Activated B cell treated with CpG ODN at 0.5 μM for 24 hours (primary cell): Measurements from ENCODE around the gene UXS1. TPM values are rescaled to one million over a fixed set of nuclear protein-coding genes. Genes with fewer than 3 reads are reported as not detected.

Experiments
- ATAC-seq: fragments of 200-7000 bp; cut with Tn5 transposase; one replicate; pipeline ENCODE4 v1.10.0; 2021; ENCODE audit warnings: low read depth, mild to moderate bottlenecking, moderate library complexity
- CTCF ChIA-PET: fragments of 350-600 bp; sonication (Branson Sonifier 250); formaldehyde crosslinking; loops from one replicate; lab custom pipeline; 2021; ENCODE audit warnings: antibody characterized with exemption; lab: Charles Lee
- POLR2A ChIA-PET: fragments of 350-600 bp; sonication (Branson Sonifier 250); formaldehyde crosslinking; loops from one replicate; lab custom pipeline; 2021; ENCODE audit warnings: antibody characterized with exemption; lab: Charles Lee
- DNase-seq: peaks from one replicate; pipeline ENCODE4 v3.0.0; 2022
- H3K27ac Mint-ChIP-seq: one replicate; pipeline ENCODE4 v1.8.0; 2020; ENCODE audit warnings: mixed read lengths
- H3K27me3 Mint-ChIP-seq: one replicate; pipeline ENCODE4 v1.8.0; 2021; ENCODE audit warnings: mixed read lengths
- H3K36me3 Mint-ChIP-seq: one replicate; pipeline ENCODE4 v1.8.0; 2021; ENCODE audit warnings: low read depth, mixed read lengths
- H3K4me1 Mint-ChIP-seq: one replicate; pipeline ENCODE4 v1.8.0; 2021; ENCODE audit warnings: mixed read lengths
- H3K4me3 Mint-ChIP-seq: one replicate; pipeline ENCODE4 v1.8.0; 2020; ENCODE audit warnings: mild to moderate bottlenecking, mixed read lengths
- H3K9me3 Mint-ChIP-seq: one replicate; pipeline ENCODE4 v1.8.0; 2020; ENCODE audit warnings: mixed read lengths
- CTCF ChIP-seq: fragments of 200-600 bp; IDR thresholded peaks from one replicate; pipeline ENCODE4 v1.8.0; 2022; ENCODE audit warnings: antibody characterized with exemption, mild to moderate bottlenecking
- intact Hi-C: fragments of 100-400 bp; cut with micrococcal nuclease; formaldehyde crosslinking; loops from one replicate; pipeline ENCODE4 v1.15.1; 2024
- total RNA-seq: library from RNA; stranded (reverse); gene quantifications from 2 replicates; pipeline ENCODE4 v1.2.3, GENCODE V29; 2022

The UXS1 gene
- total RNA-seq, 1 donor from 2014 or later, result 24.2 TPM

- POLR2A ChIA-PET, result no interaction called here
- ATAC-seq, result no peak
- Mint-ChIP-seq H3K4me3 (no peak overlapping the region), H3K4me1 (peaks cover 67% of the 10 kb centered on the region), H3K9me3 (no peaks in the 10 kb centered on the region), H3K27me3 (no peaks in the 10 kb centered on the region), H3K27ac (no peak overlapping the region), H3K36me3 (no peaks in the 10 kb centered on the region)
- intact Hi-C loops, result no loop called here
- DNase-seq, result no peak
- no peak for TF ChIP-seq CTCF
- CTCF ChIA-PET, result no interaction called here
Measured at GRCh38 chr2:106187273-106187891, 6.7 kb downstream of the UXS1 start.

GRCh38 chr2:106185475-106186184 lies 8.5 kb downstream of the UXS1 start:
- ChIA-PET CTCF (no interaction called here), POLR2A (no interaction called here)
- no peak for TF ChIP-seq CTCF
- Mint-ChIP-seq H3K27me3 (no peaks in the 10 kb centered on the region), H3K4me3 (no peak overlapping the region), H3K27ac (no peak overlapping the region), H3K4me1 (peaks cover 58% of the 10 kb centered on the region), H3K9me3 (no peaks in the 10 kb centered on the region), H3K36me3 (no peaks in the 10 kb centered on the region)
- intact Hi-C loops, result no loop called here
- DNase-seq (no peak), ATAC-seq (no peak)

- CTCF ChIA-PET, result interaction anchor here (1.9 kb wide), 1 partner anchor 80 kb away, joined by 5 read pairs; no protein-coding TSS in a partner anchor
- no peak for TF ChIP-seq CTCF
- Mint-ChIP-seq H3K4me1 (peaks cover 56% of the 10 kb centered on the region), H3K9me3 (no peaks in the 10 kb centered on the region), H3K27me3 (no peaks in the 10 kb centered on the region), H3K4me3 (no peak overlapping the region), H3K27ac (peak overlapping the region; percentile 2), H3K36me3 (no peaks in the 10 kb centered on the region)
- POLR2A ChIA-PET, result no interaction called here
- DNase-seq (no peak), ATAC-seq (no peak)
- intact Hi-C loops, result no loop called here
Measured at GRCh38 chr2:106184857-106185256, 9.2 kb downstream of the UXS1 start.

GRCh38 chr2:106184394-106184793 lies 9.7 kb downstream of the UXS1 start:
- H3K9me3 Mint-ChIP-seq, result no peaks in the 10 kb centered on the region
- intact Hi-C loops, result no loop called here
- H3K4me1 Mint-ChIP-seq, result peaks cover 51% of the 10 kb centered on the region
- no peak overlapping the region for H3K4me3 Mint-ChIP-seq
- no peaks in the 10 kb centered on the region for H3K36me3 Mint-ChIP-seq
- no peak for DNase-seq
- no peak for ATAC-seq
- H3K27ac Mint-ChIP-seq, result peak overlapping the region; percentile 2
- ChIA-PET POLR2A (no interaction called here), CTCF (interaction anchor here (1.9 kb wide), 1 partner anchor 80 kb away, joined by 5 read pairs; no protein-coding TSS in a partner anchor)
- TF ChIP-seq CTCF, result no peak
- no peaks in the 10 kb centered on the region for H3K27me3 Mint-ChIP-seq

GRCh38 chr2:106183101-106183696 lies 10.9 kb downstream of the UXS1 start:
- ATAC-seq (no peak), DNase-seq (no peak)
- intact Hi-C loops, result no loop called here
- H3K4me3 Mint-ChIP-seq, result no peak overlapping the region
- CTCF ChIA-PET, result interaction anchor here (1.9 kb wide), 1 partner anchor 79 kb away, joined by 5 read pairs; no protein-coding TSS in a partner anchor
- H3K4me1 Mint-ChIP-seq, result peaks cover 41% of the 10 kb centered on the region
- H3K27ac Mint-ChIP-seq, result no peak overlapping the region
- TF ChIP-seq CTCF, result no peak
- POLR2A ChIA-PET, result no interaction called here
- no peaks in the 10 kb centered on the region for H3K36me3 Mint-ChIP-seq
- H3K27me3 Mint-ChIP-seq, result no peaks in the 10 kb centered on the region
- H3K9me3 Mint-ChIP-seq, result no peaks in the 10 kb centered on the region
